Activated CD4-positive, CD25-positive, alpha-beta regulatory T cell treated with anti-CD3 and anti-CD28 coated beads, Interleukin-2, amount 50 U/mL, for 24 hours (primary cell): ENCODE data around the gene TLE4.

Source experiments
- ATAC-seq, 2 donors: fragments of 150-1000 bp; cut with Tn5 transposase; one replicate each; pipeline ENCODE4 v1.10.0; 2021; ENCODE audit warnings: mild to moderate bottlenecking in 1 of 2, moderate library complexity in 1 of 2

TLE4 gene

GRCh38 chr9:79694208-79694607, 122.4 kb downstream of the TLE4 start:
- ATAC-seq: no peak

- ATAC-seq: no peak
These were observed 123.1 kb downstream of the TLE4 start for GRCh38 chr9:79694676-79695400.

- no peak for ATAC-seq
These were observed 123.9 kb downstream of the TLE4 start for GRCh38 chr9:79695531-79696175.

GRCh38 chr9:79698967-79699366, 127.2 kb downstream of the TLE4 start:
- peak in 1 of 2 donors; percentile 21 for ATAC-seq

- ATAC-seq: no peak
These were observed 127.7 kb downstream of the TLE4 start for GRCh38 chr9:79699479-79699878.

GRCh38 chr9:79700607-79701360, 129.0 kb downstream of the TLE4 start:
- no peak for ATAC-seq

GRCh38 chr9:79701651-79702050, 129.9 kb downstream of the TLE4 start:
- no peak for ATAC-seq

GRCh38 chr9:79705704-79706103, 133.9 kb downstream of the TLE4 start:
- no peak for ATAC-seq

GRCh38 chr9:79706512-79706911, 134.7 kb downstream of the TLE4 start:
- ATAC-seq: no peak

- ATAC-seq: no peak
These were observed 135.8 kb downstream of the TLE4 start for GRCh38 chr9:79707589-79707988.

GRCh38 chr9:79708541-79708940, 136.8 kb downstream of the TLE4 start:
- no peak for ATAC-seq

GRCh38 chr9:79709743-79710674, 138.2 kb downstream of the TLE4 start:
- ATAC-seq: no peak

- no peak for ATAC-seq
These were observed 140.1 kb downstream of the TLE4 start for GRCh38 chr9:79711874-79712273.

GRCh38 chr9:79719021-79719420, 147.3 kb downstream of the TLE4 start:
- ATAC-seq: no peak

- no peak for ATAC-seq
These were observed 148.2 kb downstream of the TLE4 start for GRCh38 chr9:79719989-79720388.

GRCh38 chr9:79731171-79731890, 159.6 kb downstream of the TLE4 start:
- peak; percentile 64 to 74 for ATAC-seq

GRCh38 chr9:79735023-79735779, 163.4 kb downstream of the TLE4 start:
- ATAC-seq: no peak

GRCh38 chr9:79736051-79736450, 164.3 kb downstream of the TLE4 start:
- no peak for ATAC-seq

GRCh38 chr9:79741381-79741780, 169.6 kb downstream of the TLE4 start:
- ATAC-seq: no peak

- no peak for ATAC-seq
These were observed 170.5 kb downstream of the TLE4 start for GRCh38 chr9:79742110-79742721.

- ATAC-seq: no peak
These were observed 172.8 kb downstream of the TLE4 start for GRCh38 chr9:79744521-79744920.
